ENCODE results near the gene KCNN4. TPM values are rescaled to one million over a fixed set of nuclear protein-coding genes. Genes with fewer than 3 reads are reported as not detected.

KCNN4 gene
- total RNA-seq, 1 experiment from 2014 or later, result 0.26 TPM

GRCh38 chr19:43779820-43780219, 953 bp downstream of the KCNN4 start:
- peaks cover 4% of the 10 kb centered on the region; the same call in 1 of the 2 replicates for H3K4me1 ChIP-seq (ENCODE audit: insufficient read depth, low read length)
- no peak overlapping the region for H2AFZ ChIP-seq (ENCODE audit: low read length)
- H4K20me1 ChIP-seq (ENCODE audit: control insufficient read depth, insufficient read depth, insufficient read length), result no peaks in the 10 kb centered on the region
- H4K5ac ChIP-seq (ENCODE audit: insufficient read length, low read depth, low read length), result no peak overlapping the region
- no peaks in the 10 kb centered on the region for H3K79me2 ChIP-seq (ENCODE audit: insufficient read depth, low read length)
- no CpG with 5 or more reads among the region's 3 CpGs for WGBS (ENCODE audit: extremely low coverage, insufficient read length, low lambda C conversion rate)
- no peak overlapping the region for H2BK15ac ChIP-seq (ENCODE audit: low read depth, low read length)
- Mint-ChIP-seq H3K27ac (no peak overlapping the region; a peak in 1 of 7 replicates), H3K4me1 (peaks cover 30 to 44% of the 10 kb centered on the region in 2 experiments), H3K27me3 (ENCODE audit: low read depth) (peaks cover 42% of the 10 kb centered on the region), H3K36me3 (ENCODE audit: insufficient read depth in 1 of 3, low read depth in 3 of 3) (no peaks in the 10 kb centered on the region; a peak in 1 of 7 replicates), H3K4me3 (no peak overlapping the region), H3K9me3 (no peaks in the 10 kb centered on the region; a peak in 2 of 5 replicates)
- H3K23me2 ChIP-seq (ENCODE audit: insufficient read length, low read depth, low read length, poor library complexity, severe bottlenecking), result no peaks in the 10 kb centered on the region
- no peak overlapping the region for H2AK5ac ChIP-seq (ENCODE audit: insufficient read length, low read length)
- H3K4ac ChIP-seq (ENCODE audit: low read depth, low read length), result no peak overlapping the region
- H3K56ac ChIP-seq (ENCODE audit: insufficient read length, low read depth, low read length), result no peak overlapping the region
- H2BK20ac ChIP-seq (ENCODE audit: low read depth, low read length, poor library complexity, severe bottlenecking), result no peak overlapping the region
- no peak for DNase-seq
- no peak overlapping the region for H2BK5ac ChIP-seq (ENCODE audit: insufficient read length, low read length)
- H3K79me1 ChIP-seq (ENCODE audit: insufficient read depth, low read depth, low read length, poor library complexity, severe bottlenecking), result no peaks in the 10 kb centered on the region
- H3K23ac ChIP-seq (ENCODE audit: insufficient read length, low read depth, low read length), result no peak overlapping the region
- no peak overlapping the region for H3K18ac ChIP-seq (ENCODE audit: insufficient read length, low read depth, low read length)
- H3K14ac ChIP-seq (ENCODE audit: insufficient read depth, low read length), result no peak overlapping the region
- H2BK120ac ChIP-seq (ENCODE audit: low read depth, low read length, poor library complexity, severe bottlenecking), result no peak overlapping the region
- H2BK12ac ChIP-seq (ENCODE audit: insufficient read length, low read depth, low read length), result no peak overlapping the region
- no peaks in the 10 kb centered on the region for H3K9me3 ChIP-seq (ENCODE audit: control insufficient read depth, low read depth, low read length)
- H4K8ac ChIP-seq (replicated peaks; ENCODE audit: insufficient read length, low read depth, low read length), result no peak overlapping the region
- no peak overlapping the region for H3T11ph ChIP-seq (ENCODE audit: low read length)
- no peak overlapping the region for H3K27ac ChIP-seq (ENCODE audit: insufficient read length, low read depth, low read length)
- no peak overlapping the region for H3K9ac ChIP-seq (ENCODE audit: extremely low read depth, insufficient read length, low read length)
- H3K27me3 ChIP-seq (ENCODE audit: insufficient read depth, low read length), result no peaks in the 10 kb centered on the region; the same call in 1 of the 2 replicates
- TF ChIP-seq CTCF (conservative IDR thresholded peaks at IDR 0.05), result 0 out of 3 replicates have a peak, but pooled peaks have one; percentile 23
- H3K4me2 ChIP-seq (ENCODE audit: insufficient read depth, insufficient read length, low read length), result no peak overlapping the region
- H4K91ac ChIP-seq (ENCODE audit: insufficient read length, low read depth, low read length), result no peak overlapping the region
